HCT116 (cell line): ENCODE measurements around the gene ZNF324B. TPM values are rescaled to one million over a fixed set of nuclear protein-coding genes. Genes with fewer than 3 reads are reported as not detected.

Experiments
- ATAC-seq: fragments of 200-7000 bp; cut with Tn5 transposase; 2 replicates; pipeline ENCODE4 v1.9.1; 2020; ENCODE audit warnings: mild to moderate bottlenecking, moderate library complexity
- BruUV-seq: library from RNA; stranded (reverse); fragments of 400-500 nt; replicated peaks from 2 replicates; lab custom pipeline; 2021; lab: Mats Ljungman, UMichigan
- CTCF ChIA-PET: fragments of 300-600 bp; sonication (Branson Sonifier 250); formaldehyde crosslinking; loops from one replicate; lab custom pipeline; 2021; ENCODE audit warnings: antibody characterized with exemption; lab: Charles Lee
- POLR2A ChIA-PET: fragments of 300-600, 350-600 bp; sonication (Branson Sonifier 250); formaldehyde crosslinking; loops from one replicate; lab custom pipeline; 2021; ENCODE audit warnings: antibody characterized with exemption; lab: Charles Lee
- RAD21 ChIA-PET, 2 experiments: fragments of 300-600 bp; sonication (Branson Sonifier 250); formaldehyde crosslinking; loops; one replicate each; lab custom pipeline; 2023; ENCODE audit warnings: low total read pairs in 2 of 2; ENCODE audit not compliant: uncharacterized antibody in 2 of 2, unreplicated experiment in 2 of 2, low non-redundant PET in 1 of 2; lab: Charles Lee
- DNase-seq: peaks from one replicate; pipeline ENCODE4 v3.0.0-alpha.2; 2010; ENCODE audit warnings: low read depth, low spot score
- H2AFZ ChIP-seq: fragments of 200-600 bp; shearing (Covaris generic), sonication (generic); 2 replicates; pipeline ENCODE4 v1.6.1; 2017; ENCODE audit warnings: low read depth, mixed run types, mixed read lengths, antibody characterized with exemption, low read length; ENCODE audit not compliant: poor library complexity, severe bottlenecking
- H3K27ac ChIP-seq: 2 replicates; pipeline ENCODE4 v1.5.1; 2012; ENCODE audit warnings: low read depth, low read length
- H3K27me3 ChIP-seq: fragments of 200-600 bp; sonication (generic); 2 replicates; pipeline ENCODE4 v1.6.1; 2016; ENCODE audit warnings: mixed run types, low read length, mixed read lengths; ENCODE audit not compliant: insufficient read depth
- H3K36me3 ChIP-seq, 2 experiments: fragments of 200-500 bp in 1 of 2; fragments of 200-600 bp in 1 of 2; sonication (Bioruptor generic) in 1 of 2; sonication (generic) in 1 of 2; 2 replicates each; pipeline versions ENCODE4 v1.5.1 to v1.6.1; 2014 to 2016; ENCODE audit warnings: low read length in 2 of 2, inconsistent platforms in 1 of 2, mixed read lengths in 1 of 2, mixed run types in 1 of 2; ENCODE audit not compliant: insufficient read depth in 2 of 2, control insufficient read depth in 1 of 2
- H3K4me1 ChIP-seq, 2 experiments: fragments of 200-600 bp in 1 of 2; sonication (generic) in 1 of 2; 2 replicates each; pipeline versions ENCODE4 v1.5.1 to v1.6.1; 2012 to 2017; ENCODE audit warnings: low read length in 2 of 2, inconsistent platforms in 1 of 2, mild to moderate bottlenecking in 1 of 2, mixed read lengths in 1 of 2, mixed run types in 1 of 2, moderate library complexity in 1 of 2; ENCODE audit not compliant: insufficient read depth in 2 of 2, control insufficient read depth in 1 of 2
- H3K4me2 ChIP-seq: fragments of 200-600 bp; sonication (generic); 2 replicates; pipeline ENCODE4 v1.6.1; 2017; ENCODE audit warnings: mixed run types, low read length, mixed read lengths
- H3K4me3 ChIP-seq, 2 experiments: fragments of 200-600 bp in 1 of 2; sonication (generic) in 1 of 2; replicated peaks in 1 of 2; 2 replicates each; pipeline ENCODE4 v1.5.1; 2011 to 2016; ENCODE audit warnings: low read length in 2 of 2, control low read depth in 1 of 2, low read depth in 1 of 2, mild to moderate bottlenecking in 1 of 2, mixed read lengths in 1 of 2, mixed run types in 1 of 2
- H3K79me2 ChIP-seq: fragments of 200-600 bp; sonication (generic); 2 replicates; pipeline ENCODE4 v1.6.1; 2017; ENCODE audit warnings: mild to moderate bottlenecking, mixed run types, low read length, moderate library complexity, mixed read lengths; ENCODE audit not compliant: insufficient read depth
- H3K9ac ChIP-seq: fragments of 200-600 bp; sonication (generic); 2 replicates; pipeline ENCODE4 v1.6.1; 2016; ENCODE audit warnings: low read length, mixed read lengths
- H3K9me2 ChIP-seq: fragments of 200-600 bp; sonication (generic), shearing (Covaris generic); 2 replicates; pipeline ENCODE4 v1.6.1; 2017; ENCODE audit warnings: mixed run types, mild to moderate bottlenecking, moderate library complexity; ENCODE audit not compliant: insufficient read depth
- H3K9me3 ChIP-seq, 2 experiments: fragments of 200-500 bp in 1 of 2; fragments of 200-600 bp in 1 of 2; sonication (Bioruptor generic) in 1 of 2; sonication (generic) in 1 of 2; 2 replicates each; pipeline ENCODE4 v1.6.1; 2014 to 2017; ENCODE audit warnings: low read length in 2 of 2, mixed read lengths in 2 of 2, inconsistent platforms in 1 of 2, low read depth in 1 of 2, mild to moderate bottlenecking in 1 of 2, mixed run types in 1 of 2, moderate library complexity in 1 of 2; ENCODE audit not compliant: control insufficient read depth in 1 of 2, insufficient read depth in 1 of 2
- H4K20me1 ChIP-seq: fragments of 200-600 bp; sonication (generic), shearing (Covaris generic); 2 replicates; pipeline ENCODE4 v1.6.1; 2017; ENCODE audit warnings: mixed run types, mild to moderate bottlenecking, moderate library complexity; ENCODE audit not compliant: insufficient read depth
- CBX3 ChIP-seq: IDR thresholded peaks from 2 replicates; pipeline ENCODE4 v1.6.1; 2012; ENCODE audit warnings: low read depth
- EGR1 ChIP-seq: IDR thresholded peaks from 2 replicates; pipeline ENCODE4 v1.6.1; 2012; ENCODE audit warnings: low read depth
- ELF1 ChIP-seq: IDR thresholded peaks from 2 replicates; pipeline ENCODE4 v1.6.1; 2012; ENCODE audit warnings: low read depth, borderline replicate concordance
- POLR2A ChIP-seq: IDR thresholded peaks from 2 replicates; pipeline ENCODE4 v1.7.0; 2011; ENCODE audit warnings: borderline replicate concordance; ENCODE audit not compliant: insufficient read depth, insufficient read length; ENCODE audit errors: extremely low read depth
- POLR2AphosphoS5 ChIP-seq: IDR thresholded peaks from 2 replicates; pipeline ENCODE4 v1.6.1; 2011; ENCODE audit warnings: mild to moderate bottlenecking, low read depth, low read length, moderate library complexity
- RAD21 ChIP-seq: IDR thresholded peaks from 2 replicates; pipeline ENCODE4 v1.6.1; 2012; ENCODE audit warnings: low read depth, mild to moderate bottlenecking
- SIN3A ChIP-seq: IDR thresholded peaks from 2 replicates; pipeline ENCODE4 v1.6.1; 2012; ENCODE audit warnings: low read depth
- SP1 ChIP-seq: IDR thresholded peaks from 2 replicates; pipeline ENCODE4 v1.6.1; 2012; ENCODE audit warnings: low read depth
- SRF ChIP-seq: IDR thresholded peaks from 2 replicates; pipeline ENCODE4 v1.6.1; 2012; ENCODE audit warnings: low read depth
- TCF7L2 ChIP-seq: IDR thresholded peaks from 2 replicates; pipeline ENCODE4 v1.7.0; 2011; ENCODE audit warnings: borderline replicate concordance, inconsistent platforms; ENCODE audit not compliant: insufficient read depth, insufficient read length; ENCODE audit errors: extremely low read depth
- YY1 ChIP-seq: IDR thresholded peaks from 2 replicates; pipeline ENCODE4 v1.6.1; 2011; ENCODE audit warnings: low read length, low read depth, moderate library complexity, mild to moderate bottlenecking; ENCODE audit not compliant: insufficient replicate concordance; ENCODE audit errors: extremely low read depth
- ZFX ChIP-seq: fragments of 450-650 bp; IDR thresholded peaks from 2 replicates; pipeline ENCODE4 v1.6.1; 2017
- intact Hi-C: fragments of 100-400 bp; cut with micrococcal nuclease; formaldehyde crosslinking; loops from 2 replicates; pipeline ENCODE4 v1.10.0; 2022
- total RNA-seq: library from RNA; stranded (reverse); gene quantifications from one replicate; pipeline ENCODE4 v1.2.1, GENCODE V29; 2021; ENCODE audit not compliant: unreplicated experiment
- TF ChIP-seq, protein P1 (sequence below), 3 experiments: fragments of 200-600 bp in 1 of 3; sonication (generic) in 1 of 3; IDR thresholded peaks in 2 of 3; conservative IDR thresholded peaks in 1 of 3; 2 replicates each; pipeline ENCODE4 v1.5.1; 2012 to 2017; ENCODE audit warnings: low read depth in 2 of 3, low read length in 2 of 3, antibody characterized with exemption in 1 of 3, borderline replicate concordance in 1 of 3, control low read depth in 1 of 3, mild to moderate bottlenecking in 1 of 3, mixed read lengths in 1 of 3, mixed run types in 1 of 3, moderate library complexity in 1 of 3; ENCODE audit not compliant: insufficient read depth in 1 of 3
- TF ChIP-seq, protein P2 (sequence below): IDR thresholded peaks from 2 replicates; pipeline ENCODE4 v1.6.1; 2012
- TF ChIP-seq, protein P3 (sequence below): IDR thresholded peaks from 2 replicates; pipeline ENCODE4 v1.6.1; 2012
- TF ChIP-seq, protein P4 (sequence below): IDR thresholded peaks from 2 replicates; pipeline ENCODE4 v1.6.1; 2012; ENCODE audit warnings: low read depth
- TF ChIP-seq, protein P5 (sequence below): IDR thresholded peaks from 2 replicates; pipeline ENCODE4 v1.6.1; 2011; ENCODE audit warnings: mild to moderate bottlenecking, low read length, moderate library complexity; ENCODE audit not compliant: insufficient replicate concordance; ENCODE audit errors: extremely low read depth

The ZNF324B gene
- total RNA-seq, 1 experiment from 2014 or later: 9.4 TPM

DNA sequence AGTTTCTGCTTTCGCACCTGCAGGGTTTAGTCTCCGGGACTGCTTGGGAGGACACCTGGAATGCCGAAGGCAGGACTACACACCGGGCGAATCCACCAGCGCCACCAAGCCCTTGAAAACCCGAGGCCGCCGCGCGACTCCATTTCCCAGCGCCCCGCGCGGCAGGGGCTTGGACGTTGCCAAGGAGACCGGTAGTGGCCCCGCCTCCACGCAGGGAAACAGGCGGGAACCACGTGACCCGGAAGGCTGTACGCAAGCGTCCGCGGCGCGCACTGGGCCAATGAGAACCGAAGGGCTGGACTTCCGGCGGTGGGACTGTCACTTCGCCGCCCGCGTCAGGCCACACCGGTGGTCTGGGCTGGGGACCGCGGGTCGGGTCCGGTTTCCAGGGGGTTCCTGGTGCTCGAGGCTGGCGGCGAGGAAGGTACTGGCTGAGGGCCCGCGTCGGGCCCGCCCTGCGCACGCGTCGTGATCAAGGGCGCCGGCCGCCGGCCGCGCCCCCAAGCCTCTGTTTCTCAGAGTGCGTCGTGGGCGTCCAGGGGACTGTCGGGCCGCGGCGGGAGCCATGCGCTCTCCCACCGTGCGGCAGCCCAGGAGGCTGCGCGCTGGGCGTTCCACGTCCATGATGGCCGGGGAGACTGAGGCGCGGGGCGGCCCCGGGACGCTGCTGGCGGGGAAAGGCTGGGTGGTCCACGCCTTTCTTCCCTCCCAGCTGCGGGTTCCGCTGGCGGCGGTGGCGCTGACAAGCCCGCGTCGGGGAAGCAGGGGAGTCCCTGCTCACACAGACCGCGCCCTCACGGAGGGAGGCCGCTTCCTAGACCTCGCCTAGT is 15.6 kb downstream of the ZNF324B start, which contains the start of gene ZNF324:
Gene ZNF324 (plus strand): TSS at position 321 of the 830 bp plus-strand sequence. CDS start 2,106 bp downstream, outside the sequence.
- POLR2A ChIA-PET: interaction anchor here (0.8 kb wide), 1 partner anchor 15 kb away, joined by 4 read pairs; no protein-coding TSS in a partner anchor

More for the DNA sequence above, 15.6 kb downstream of the ZNF324B start, which contains the start of gene ZNF324:
- BruUV-seq: no TSS peak
- CTCF ChIA-PET: interaction anchor here (1.0 kb wide), 1 partner anchor 9 kb away, joined by 3 read pairs; the partner anchor contains the start of gene ZNF446
- peak; percentile 36; the same call in 1 of the 2 replicates for TF ChIP-seq EGR1
- TF ChIP-seq, protein P1, sequence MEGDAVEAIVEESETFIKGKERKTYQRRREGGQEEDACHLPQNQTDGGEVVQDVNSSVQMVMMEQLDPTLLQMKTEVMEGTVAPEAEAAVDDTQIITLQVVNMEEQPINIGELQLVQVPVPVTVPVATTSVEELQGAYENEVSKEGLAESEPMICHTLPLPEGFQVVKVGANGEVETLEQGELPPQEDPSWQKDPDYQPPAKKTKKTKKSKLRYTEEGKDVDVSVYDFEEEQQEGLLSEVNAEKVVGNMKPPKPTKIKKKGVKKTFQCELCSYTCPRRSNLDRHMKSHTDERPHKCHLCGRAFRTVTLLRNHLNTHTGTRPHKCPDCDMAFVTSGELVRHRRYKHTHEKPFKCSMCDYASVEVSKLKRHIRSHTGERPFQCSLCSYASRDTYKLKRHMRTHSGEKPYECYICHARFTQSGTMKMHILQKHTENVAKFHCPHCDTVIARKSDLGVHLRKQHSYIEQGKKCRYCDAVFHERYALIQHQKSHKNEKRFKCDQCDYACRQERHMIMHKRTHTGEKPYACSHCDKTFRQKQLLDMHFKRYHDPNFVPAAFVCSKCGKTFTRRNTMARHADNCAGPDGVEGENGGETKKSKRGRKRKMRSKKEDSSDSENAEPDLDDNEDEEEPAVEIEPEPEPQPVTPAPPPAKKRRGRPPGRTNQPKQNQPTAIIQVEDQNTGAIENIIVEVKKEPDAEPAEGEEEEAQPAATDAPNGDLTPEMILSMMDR (IDR thresholded peaks at IDR 0.05 in 2 of 3, conservative IDR thresholded peaks at IDR 0.05 in 1 of 3; ENCODE audit: borderline replicate concordance in 1 of 3, insufficient read depth in 1 of 3, low read depth in 2 of 3, low read length in 2 of 3): no peak
- TF ChIP-seq ZFX: peak; percentile 54; the same call in 1 of the 2 replicates
- peak; percentile 22 for TF ChIP-seq YY1
- 0 out of 2 replicates have a peak, but pooled peaks have one; percentile 60 for TF ChIP-seq SIN3A
- TF ChIP-seq TCF7L2: peak; percentile 74
- TF ChIP-seq, protein P2, sequence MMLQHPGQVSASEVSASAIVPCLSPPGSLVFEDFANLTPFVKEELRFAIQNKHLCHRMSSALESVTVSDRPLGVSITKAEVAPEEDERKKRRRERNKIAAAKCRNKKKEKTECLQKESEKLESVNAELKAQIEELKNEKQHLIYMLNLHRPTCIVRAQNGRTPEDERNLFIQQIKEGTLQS: no peak
- TF ChIP-seq ELF1: peak; percentile 89
- TF ChIP-seq SRF: peak; percentile 61
- no peak for TF ChIP-seq POLR2A
- TF ChIP-seq SP1: peak; percentile 83
- TF ChIP-seq, protein P3, sequence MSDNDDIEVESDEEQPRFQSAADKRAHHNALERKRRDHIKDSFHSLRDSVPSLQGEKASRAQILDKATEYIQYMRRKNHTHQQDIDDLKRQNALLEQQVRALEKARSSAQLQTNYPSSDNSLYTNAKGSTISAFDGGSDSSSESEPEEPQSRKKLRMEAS: peak; percentile 78
- TF ChIP-seq CBX3: 0 out of 2 replicates have a peak, but pooled peaks have one; percentile 32
- TF ChIP-seq RAD21: no peak
- TF ChIP-seq, protein P4, sequence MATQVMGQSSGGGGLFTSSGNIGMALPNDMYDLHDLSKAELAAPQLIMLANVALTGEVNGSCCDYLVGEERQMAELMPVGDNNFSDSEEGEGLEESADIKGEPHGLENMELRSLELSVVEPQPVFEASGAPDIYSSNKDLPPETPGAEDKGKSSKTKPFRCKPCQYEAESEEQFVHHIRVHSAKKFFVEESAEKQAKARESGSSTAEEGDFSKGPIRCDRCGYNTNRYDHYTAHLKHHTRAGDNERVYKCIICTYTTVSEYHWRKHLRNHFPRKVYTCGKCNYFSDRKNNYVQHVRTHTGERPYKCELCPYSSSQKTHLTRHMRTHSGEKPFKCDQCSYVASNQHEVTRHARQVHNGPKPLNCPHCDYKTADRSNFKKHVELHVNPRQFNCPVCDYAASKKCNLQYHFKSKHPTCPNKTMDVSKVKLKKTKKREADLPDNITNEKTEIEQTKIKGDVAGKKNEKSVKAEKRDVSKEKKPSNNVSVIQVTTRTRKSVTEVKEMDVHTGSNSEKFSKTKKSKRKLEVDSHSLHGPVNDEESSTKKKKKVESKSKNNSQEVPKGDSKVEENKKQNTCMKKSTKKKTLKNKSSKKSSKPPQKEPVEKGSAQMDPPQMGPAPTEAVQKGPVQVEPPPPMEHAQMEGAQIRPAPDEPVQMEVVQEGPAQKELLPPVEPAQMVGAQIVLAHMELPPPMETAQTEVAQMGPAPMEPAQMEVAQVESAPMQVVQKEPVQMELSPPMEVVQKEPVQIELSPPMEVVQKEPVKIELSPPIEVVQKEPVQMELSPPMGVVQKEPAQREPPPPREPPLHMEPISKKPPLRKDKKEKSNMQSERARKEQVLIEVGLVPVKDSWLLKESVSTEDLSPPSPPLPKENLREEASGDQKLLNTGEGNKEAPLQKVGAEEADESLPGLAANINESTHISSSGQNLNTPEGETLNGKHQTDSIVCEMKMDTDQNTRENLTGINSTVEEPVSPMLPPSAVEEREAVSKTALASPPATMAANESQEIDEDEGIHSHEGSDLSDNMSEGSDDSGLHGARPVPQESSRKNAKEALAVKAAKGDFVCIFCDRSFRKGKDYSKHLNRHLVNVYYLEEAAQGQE: no peak
- TF ChIP-seq, protein P5, sequence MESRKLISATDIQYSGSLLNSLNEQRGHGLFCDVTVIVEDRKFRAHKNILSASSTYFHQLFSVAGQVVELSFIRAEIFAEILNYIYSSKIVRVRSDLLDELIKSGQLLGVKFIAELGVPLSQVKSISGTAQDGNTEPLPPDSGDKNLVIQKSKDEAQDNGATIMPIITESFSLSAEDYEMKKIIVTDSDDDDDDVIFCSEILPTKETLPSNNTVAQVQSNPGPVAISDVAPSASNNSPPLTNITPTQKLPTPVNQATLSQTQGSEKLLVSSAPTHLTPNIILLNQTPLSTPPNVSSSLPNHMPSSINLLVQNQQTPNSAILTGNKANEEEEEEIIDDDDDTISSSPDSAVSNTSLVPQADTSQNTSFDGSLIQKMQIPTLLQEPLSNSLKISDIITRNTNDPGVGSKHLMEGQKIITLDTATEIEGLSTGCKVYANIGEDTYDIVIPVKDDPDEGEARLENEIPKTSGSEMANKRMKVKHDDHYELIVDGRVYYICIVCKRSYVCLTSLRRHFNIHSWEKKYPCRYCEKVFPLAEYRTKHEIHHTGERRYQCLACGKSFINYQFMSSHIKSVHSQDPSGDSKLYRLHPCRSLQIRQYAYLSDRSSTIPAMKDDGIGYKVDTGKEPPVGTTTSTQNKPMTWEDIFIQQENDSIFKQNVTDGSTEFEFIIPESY: no peak
- TF ChIP-seq POLR2AphosphoS5: peak; percentile 66
- TF ChIP-seq, all 23 proteins: peak for 11
- intact Hi-C loops: loop anchor here (1.0 kb wide), 1 partner anchor 59 kb away; the partner anchor contains the start of gene ZNF584
- no peaks in the 10 kb centered on the region for H3K9me3 ChIP-seq
- ATAC-seq (peak; percentile 90), DNase-seq (peak; percentile 93)
- peak within 1 kb of the TSS; percentile 70 for H3K27ac ChIP-seq
- no peaks in the 10 kb centered on the region for H3K27me3 ChIP-seq
- peak within 1 kb of the TSS; percentile 74 for H3K9ac ChIP-seq
- RAD21 ChIA-PET: no interaction called here
- peak within 1 kb of the TSS; percentile 70 for H3K4me2 ChIP-seq
- peaks cover 16% of the 10 kb centered on the region; the same call in 1 of the 2 replicates for H3K79me2 ChIP-seq
- peaks cover 2 to 12% of the 10 kb centered on the region in 2 experiments; a peak in 2 of 4 replicates for H3K4me1 ChIP-seq
- H4K20me1 ChIP-seq: no peaks in the 10 kb centered on the region
- peak within 1 kb of the TSS; percentile 77 to 80 for H3K4me3 ChIP-seq
- H2AFZ ChIP-seq: no peak within 1 kb of the TSS
- peaks cover 4 to 5% of the 10 kb centered on the region in 2 experiments; a peak in 2 of 4 replicates for H3K36me3 ChIP-seq
- no peaks in the 10 kb centered on the region for H3K9me2 ChIP-seq
